IPS-18c (cell line): ENCODE measurements around the gene DNAAF8.
A peak's percentile ranks its signal among the peaks of the same experiment; 100 is the strongest.

Source experiments
- H3K4me3 ChIP-seq: 2 replicates; pipeline ENCODE4 v1.7.0; 2013; ENCODE audit warnings: low read depth, mild to moderate bottlenecking, low read length, moderate library complexity; ENCODE audit not compliant: insufficient read depth
- H3K9me3 ChIP-seq: one replicate; pipeline ENCODE4 v1.6.1; 2013; ENCODE audit warnings: mild to moderate bottlenecking, low read length, moderate library complexity; ENCODE audit not compliant: control insufficient read depth, insufficient read depth

DNAAF8 gene

GRCh38 chr16:4693956-4694641, 40.2 kb upstream of the DNAAF8 start:
- Histone ChIP-seq H3K9me3 (no peaks in the 10 kb centered on the region), H3K4me3 (peak overlapping the region; percentile 98)

GRCh38 chr16:4694642-4695451, 39.5 kb upstream of the DNAAF8 start:
- Histone ChIP-seq H3K4me3 (peak overlapping the region; percentile 98), H3K9me3 (no peaks in the 10 kb centered on the region)

- Histone ChIP-seq H3K4me3 (no peak overlapping the region), H3K9me3 (no peaks in the 10 kb centered on the region)
These were observed 38.7 kb upstream of the DNAAF8 start for GRCh38 chr16:4695473-4696171.

GRCh38 chr16:4696172-4696904, 38.0 kb upstream of the DNAAF8 start:
- Histone ChIP-seq H3K9me3 (no peaks in the 10 kb centered on the region), H3K4me3 (no peak overlapping the region)

- H3K4me3 ChIP-seq, result no peak overlapping the region
- H3K9me3 ChIP-seq, result no peaks in the 10 kb centered on the region
These were observed 37.2 kb upstream of the DNAAF8 start for GRCh38 chr16:4696905-4697847.

GRCh38 chr16:4697848-4698291, 36.5 kb upstream of the DNAAF8 start:
- H3K9me3 ChIP-seq, result no peaks in the 10 kb centered on the region

GRCh38 chr16:4698321-4699045, 35.9 kb upstream of the DNAAF8 start:
- Histone ChIP-seq H3K9me3 (no peaks in the 10 kb centered on the region), H3K4me3 (no peak overlapping the region)

More at GRCh38 chr16:4697848-4698291, 36.5 kb upstream of the DNAAF8 start:
- H3K4me3 ChIP-seq, result no peak overlapping the region

- no peaks in the 10 kb centered on the region for H3K9me3 ChIP-seq
- H3K4me3 ChIP-seq, result no peak overlapping the region
These were observed 35.2 kb upstream of the DNAAF8 start for GRCh38 chr16:4699046-4699556.

GRCh38 chr16:4700380-4700996, 33.8 kb upstream of the DNAAF8 start:
- H3K9me3 ChIP-seq, result no peaks in the 10 kb centered on the region
- no peak overlapping the region for H3K4me3 ChIP-seq

GRCh38 chr16:4700997-4701743, 33.2 kb upstream of the DNAAF8 start:
- Histone ChIP-seq H3K4me3 (no peak overlapping the region), H3K9me3 (no peaks in the 10 kb centered on the region)

GRCh38 chr16:4701791-4702465, 32.4 kb upstream of the DNAAF8 start:
- Histone ChIP-seq H3K4me3 (no peak overlapping the region), H3K9me3 (no peaks in the 10 kb centered on the region)

- Histone ChIP-seq H3K4me3 (no peak overlapping the region), H3K9me3 (no peaks in the 10 kb centered on the region)
These were observed 31.9 kb upstream of the DNAAF8 start for GRCh38 chr16:4702466-4702808.

GRCh38 chr16:4703906-4704305, 30.4 kb upstream of the DNAAF8 start:
- H3K4me3 ChIP-seq, result no peak overlapping the region
- no peaks in the 10 kb centered on the region for H3K9me3 ChIP-seq

GRCh38 chr16:4704491-4704890, 29.8 kb upstream of the DNAAF8 start:
- Histone ChIP-seq H3K9me3 (no peaks in the 10 kb centered on the region), H3K4me3 (no peak overlapping the region)
